H1 (cell line): ENCODE data around the gene RNF225. TPM values are rescaled to one million over a fixed set of nuclear protein-coding genes. Genes with fewer than 3 reads are reported as not detected.

Experiments used
- HDAC2 ChIP-seq, 2 experiments: fragments of 300-600 bp in 1 of 2; sonication (generic) in 1 of 2; IDR thresholded peaks; 2 replicates each; pipeline ENCODE4 v1.6.1; 2011 to 2012; ENCODE audit warnings: low read depth in 2 of 2, low read length in 2 of 2, mild to moderate bottlenecking in 2 of 2, moderate library complexity in 2 of 2, borderline replicate concordance in 1 of 2, inconsistent platforms in 1 of 2
- polyA plus RNA-seq, 7 experiments: library from polyadenylated mRNA; depleted of rRNA in 3 of 7; stranded (reverse) in 5 of 7; unstranded in 2 of 7; fragments of >200 nt in 5 of 7; fragments of 200-250 nt in 2 of 7; gene quantifications; 1 replicate in 5 of 7; 2 replicates in 1 of 7; 4 replicates in 1 of 7; pipeline versions ENCODE4 v1.2.1 to v1.2.3, GENCODE V29; 2011 to 2013; ENCODE audit warnings: missing spikeins in 2 of 7, mixed read lengths in 2 of 7
- total RNA-seq: library from RNA; stranded (reverse); fragmentation: NEBNext Ultra II Directional; extraction: Animal tissue kit (Norgen Biotek cat#: 25700); gene quantifications from 2 replicates; pipeline ENCODE4 v1.2.1, GENCODE V29; 2021

The RNF225 gene
- total and polyA plus RNA-seq, 2 of the 8 experiments (the other 6 are each of a cell fraction or from before 2014, with no cell fraction given), result 0.17 to 1.0 TPM

DNA sequence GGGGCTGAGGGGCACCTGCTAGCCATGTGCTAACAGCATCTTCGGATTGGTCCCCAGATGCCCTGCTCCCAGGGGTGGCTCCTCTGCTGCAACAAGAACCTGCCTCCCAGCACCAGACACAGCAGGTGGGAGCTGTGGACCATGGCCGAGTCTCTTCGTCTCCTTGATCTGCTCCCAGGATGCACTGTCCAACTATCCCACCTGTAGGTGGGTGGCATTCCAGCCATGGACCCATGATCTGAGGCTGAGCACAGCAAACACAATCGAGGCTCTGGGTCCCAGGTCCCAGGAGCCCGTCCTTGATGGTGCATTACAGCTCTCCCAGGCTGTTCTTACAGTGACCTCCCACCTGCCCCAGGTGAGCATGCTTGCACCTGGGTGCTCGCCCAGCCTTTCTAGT is 16.2 kb upstream of the RNF225 start (continued):
- TF ChIP-seq HDAC2 (IDR thresholded peaks at IDR 0.05; ENCODE audit: borderline replicate concordance in 1 of 2, low read depth in 2 of 2, low read length in 2 of 2), result no peak
- TF ChIP-seq, all 59 proteins: peak for 0
